ENCODE measurements around the gene CAPN8.

DNA sequence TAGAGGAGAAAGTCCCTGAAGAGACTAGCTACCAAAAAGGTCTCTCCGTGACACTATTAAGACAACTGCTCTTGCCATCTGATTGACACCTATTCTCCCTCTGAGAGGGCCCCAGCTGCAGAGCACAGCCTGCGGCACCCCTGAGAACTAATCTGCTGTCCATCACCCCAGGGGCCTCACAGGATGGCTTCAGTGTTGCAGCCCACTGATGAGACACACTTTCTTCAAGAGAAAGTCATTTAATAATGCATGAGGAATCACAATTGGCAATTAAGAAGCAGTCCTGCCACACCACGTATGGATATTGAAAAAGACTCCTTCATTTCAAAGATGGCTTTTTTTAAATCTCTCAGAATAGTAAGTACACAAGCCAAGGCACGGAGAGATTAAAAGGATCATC is 48.9 kb downstream of the CAPN8 start:
- TF ChIP-seq, protein P1, sequence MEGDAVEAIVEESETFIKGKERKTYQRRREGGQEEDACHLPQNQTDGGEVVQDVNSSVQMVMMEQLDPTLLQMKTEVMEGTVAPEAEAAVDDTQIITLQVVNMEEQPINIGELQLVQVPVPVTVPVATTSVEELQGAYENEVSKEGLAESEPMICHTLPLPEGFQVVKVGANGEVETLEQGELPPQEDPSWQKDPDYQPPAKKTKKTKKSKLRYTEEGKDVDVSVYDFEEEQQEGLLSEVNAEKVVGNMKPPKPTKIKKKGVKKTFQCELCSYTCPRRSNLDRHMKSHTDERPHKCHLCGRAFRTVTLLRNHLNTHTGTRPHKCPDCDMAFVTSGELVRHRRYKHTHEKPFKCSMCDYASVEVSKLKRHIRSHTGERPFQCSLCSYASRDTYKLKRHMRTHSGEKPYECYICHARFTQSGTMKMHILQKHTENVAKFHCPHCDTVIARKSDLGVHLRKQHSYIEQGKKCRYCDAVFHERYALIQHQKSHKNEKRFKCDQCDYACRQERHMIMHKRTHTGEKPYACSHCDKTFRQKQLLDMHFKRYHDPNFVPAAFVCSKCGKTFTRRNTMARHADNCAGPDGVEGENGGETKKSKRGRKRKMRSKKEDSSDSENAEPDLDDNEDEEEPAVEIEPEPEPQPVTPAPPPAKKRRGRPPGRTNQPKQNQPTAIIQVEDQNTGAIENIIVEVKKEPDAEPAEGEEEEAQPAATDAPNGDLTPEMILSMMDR (IDR thresholded peaks at IDR 0.05): no peak
- TF ChIP-seq POLR2A (IDR thresholded peaks at IDR 0.05): no peak
